Thyroid gland (tissue), 4 donors: ENCODE results near the gene TNS3. TPM values are rescaled to one million over a fixed set of nuclear protein-coding genes. Genes with fewer than 3 reads are reported as not detected.

Experiments
- DNase-seq, 2 donors: peaks; one replicate each; pipeline ENCODE4 v3.0.0-alpha.2; 2019
- H3K27ac ChIP-seq, 3 donors: fragments of 200-600 bp; sonication (generic); 1 replicate in 2 of 3; 2 replicates in 1 of 3; pipeline ENCODE4 v1.5.1; 2016 to 2019; ENCODE audit warnings: mild to moderate bottlenecking in 1 of 3, moderate library complexity in 1 of 3
- H3K27me3 ChIP-seq: fragments of 200-600 bp; sonication (generic); one replicate; pipeline ENCODE4 v1.5.1; 2019
- H3K36me3 ChIP-seq, 2 donors: fragments of 200-600 bp; sonication (generic); one replicate each; pipeline ENCODE4 v1.5.1; 2016 to 2019
- H3K4me1 ChIP-seq, 2 donors: fragments of 200-600 bp; sonication (generic); one replicate each; pipeline ENCODE4 v1.5.1; 2017 to 2019
- H3K4me3 ChIP-seq, 3 donors: fragments of 200-600 bp; sonication (generic); replicated peaks in 1 of 3; 1 replicate in 2 of 3; 2 replicates in 1 of 3; pipeline ENCODE4 v1.5.1; 2016; ENCODE audit warnings: mild to moderate bottlenecking in 1 of 3
- H3K9me3 ChIP-seq: fragments of 200-600 bp; sonication (generic); one replicate; pipeline ENCODE4 v1.5.1; 2017
- POLR2A ChIP-seq, 2 donors: fragments of 450-650 bp; IDR thresholded peaks; one replicate each; pipeline ENCODE4 v1.6.1; 2017; ENCODE audit warnings: antibody characterized with exemption in 2 of 2, mild to moderate bottlenecking in 2 of 2, moderate library complexity in 1 of 2
- WGBS, 2 donors: methylation state at CpG; one replicate each; pipeline ENCODE4 v1.1.5; 2017; 5-methylcytosine and 5-hydroxymethylcytosine counted together
- intact Hi-C: fragments of 100-400 bp; cut with DNase I; formaldehyde crosslinking; loops from one replicate; pipeline ENCODE4 v1.15.1; 2023
- total RNA-seq, 4 donors: library from RNA; depleted of rRNA; stranded (reverse); fragments of >200 nt; gene quantifications; one replicate each; pipeline ENCODE4 v1.2.3, GENCODE V29; 2016
- TF ChIP-seq, protein P1 (sequence below), 6 experiments: fragments of 200-600 bp in 3 of 6; fragments of 450-650 bp in 3 of 6; sonication (generic) in 3 of 6; IDR thresholded peaks; one replicate each; pipeline ENCODE4 v1.5.1; 2016 to 2019; ENCODE audit warnings: antibody characterized with exemption in 6 of 6, mild to moderate bottlenecking in 2 of 6, inconsistent platforms in 1 of 6, moderate library complexity in 1 of 6

TNS3 gene
- total RNA-seq, 4 donors from 2014 or later: 65.8 to 93.0 (median 80.7) TPM

DNA sequence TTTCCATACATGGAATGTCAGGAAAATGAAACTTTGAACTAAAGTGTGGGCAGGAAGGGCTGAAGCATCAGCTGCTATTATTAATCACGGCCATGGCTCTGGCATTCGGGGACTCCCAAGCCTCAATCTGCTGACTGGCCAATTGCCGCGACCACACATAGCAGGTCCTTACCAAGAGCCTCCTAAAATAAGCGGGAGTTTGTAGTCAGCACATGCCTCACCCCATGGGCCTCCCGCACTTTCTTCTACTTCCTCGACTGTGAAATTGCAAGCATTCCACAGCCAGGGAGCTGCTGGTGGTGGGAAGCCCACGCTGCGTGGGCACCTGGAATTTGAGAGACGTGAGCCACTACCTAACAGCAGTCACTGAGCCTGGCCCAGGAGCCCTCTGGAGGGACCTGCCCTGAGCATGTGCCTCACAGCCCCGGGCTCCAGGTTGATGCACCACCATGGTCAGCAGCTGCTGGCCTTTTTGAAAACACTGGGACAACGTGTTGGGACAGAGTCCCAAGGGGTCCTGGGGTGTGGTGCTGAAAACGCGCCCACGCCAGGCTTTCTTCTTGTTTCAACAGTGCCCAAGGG is 211.4 kb downstream of the TNS3 start:
- peaks cover 46 to 58% of the 10 kb centered on the region in 2 donors for H3K4me1 ChIP-seq
- no peaks in the 10 kb centered on the region for H3K9me3 ChIP-seq
- 65 to 69% methylated on average over 14 of the region's 15 CpGs for WGBS, 2 donors
- TF ChIP-seq, protein P1, sequence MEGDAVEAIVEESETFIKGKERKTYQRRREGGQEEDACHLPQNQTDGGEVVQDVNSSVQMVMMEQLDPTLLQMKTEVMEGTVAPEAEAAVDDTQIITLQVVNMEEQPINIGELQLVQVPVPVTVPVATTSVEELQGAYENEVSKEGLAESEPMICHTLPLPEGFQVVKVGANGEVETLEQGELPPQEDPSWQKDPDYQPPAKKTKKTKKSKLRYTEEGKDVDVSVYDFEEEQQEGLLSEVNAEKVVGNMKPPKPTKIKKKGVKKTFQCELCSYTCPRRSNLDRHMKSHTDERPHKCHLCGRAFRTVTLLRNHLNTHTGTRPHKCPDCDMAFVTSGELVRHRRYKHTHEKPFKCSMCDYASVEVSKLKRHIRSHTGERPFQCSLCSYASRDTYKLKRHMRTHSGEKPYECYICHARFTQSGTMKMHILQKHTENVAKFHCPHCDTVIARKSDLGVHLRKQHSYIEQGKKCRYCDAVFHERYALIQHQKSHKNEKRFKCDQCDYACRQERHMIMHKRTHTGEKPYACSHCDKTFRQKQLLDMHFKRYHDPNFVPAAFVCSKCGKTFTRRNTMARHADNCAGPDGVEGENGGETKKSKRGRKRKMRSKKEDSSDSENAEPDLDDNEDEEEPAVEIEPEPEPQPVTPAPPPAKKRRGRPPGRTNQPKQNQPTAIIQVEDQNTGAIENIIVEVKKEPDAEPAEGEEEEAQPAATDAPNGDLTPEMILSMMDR (IDR thresholded peaks at IDR 0.05): no peak
- TF ChIP-seq POLR2A (IDR thresholded peaks at IDR 0.05): no peak
- DNase-seq: peak; percentile 66 to 71
- no peaks in the 10 kb centered on the region for H3K27me3 ChIP-seq
- H3K4me3 ChIP-seq: no peak overlapping the region
- intact Hi-C loops: no loop called here
- peak overlapping the region; percentile 29 to 75 (median 58) for H3K27ac ChIP-seq
- peaks cover 10 to 11% of the 10 kb centered on the region in 2 donors for H3K36me3 ChIP-seq

DNA sequence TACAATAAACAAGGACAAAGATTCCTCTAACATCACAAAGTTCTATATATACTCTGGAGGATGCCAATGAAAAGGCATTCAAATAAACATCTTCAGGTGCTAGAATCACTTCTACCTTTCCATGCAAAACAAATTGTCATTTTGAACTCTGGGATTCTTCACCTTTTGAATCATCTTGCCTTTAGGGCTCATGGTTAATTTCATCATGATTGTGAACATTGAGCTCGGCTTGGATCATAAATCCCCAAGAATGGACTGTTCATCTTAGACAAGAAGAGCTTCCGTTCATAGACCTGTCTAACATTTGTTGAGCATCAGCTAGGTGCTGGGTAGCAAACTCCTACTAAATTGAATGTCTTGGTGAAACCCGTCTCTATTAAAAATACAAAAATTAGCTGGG is 212.2 kb downstream of the TNS3 start:
- no peaks in the 10 kb centered on the region for H3K9me3 ChIP-seq
- DNase-seq: no peak
- no peak overlapping the region for H3K4me3 ChIP-seq
- intact Hi-C loops: no loop called here
- no peak for TF ChIP-seq POLR2A (IDR thresholded peaks at IDR 0.05)
- TF ChIP-seq, protein P1 (IDR thresholded peaks at IDR 0.05): no peak
- 96 to 97% methylated on average over 3 of the region's 3 CpGs for WGBS, 2 donors
- H3K4me1 ChIP-seq: peaks cover 40 to 50% of the 10 kb centered on the region in 2 donors
- H3K27me3 ChIP-seq: no peaks in the 10 kb centered on the region
- peak overlapping the region in 1 of 3 donors; percentile 75 for H3K27ac ChIP-seq
- peaks cover 10 to 11% of the 10 kb centered on the region in 2 donors for H3K36me3 ChIP-seq

DNA sequence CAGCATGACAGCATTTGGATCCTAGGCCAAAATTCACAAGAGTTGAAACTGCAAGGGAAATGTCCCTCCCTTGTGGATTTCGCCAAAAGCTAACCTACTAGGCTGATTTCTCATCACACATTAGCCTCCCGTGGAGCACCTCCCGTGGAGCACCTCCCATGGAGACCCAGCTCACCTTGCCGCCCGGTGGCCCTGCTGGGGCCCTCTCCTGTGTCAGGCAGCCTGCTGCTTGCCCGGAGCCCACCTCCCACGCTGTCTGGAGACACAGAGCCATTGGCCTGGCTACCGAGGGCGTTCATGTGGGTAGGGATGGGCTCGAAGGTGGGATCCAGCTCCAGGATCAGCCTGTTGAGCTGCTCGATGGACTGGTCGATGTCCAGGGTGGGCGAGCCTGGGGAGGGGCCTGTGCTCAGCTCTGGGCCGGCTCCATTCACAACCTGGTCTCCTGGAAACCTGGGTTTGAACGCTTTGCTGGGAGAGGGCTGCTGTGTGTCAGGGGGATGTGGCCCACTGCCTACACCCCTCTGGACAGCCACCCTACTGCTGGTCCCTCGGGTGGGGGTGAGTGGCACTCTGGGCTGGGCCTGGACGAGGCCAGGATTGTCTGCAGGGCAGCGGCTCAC is 213.6 kb downstream of the TNS3 start:
- Histone ChIP-seq H3K9me3 (no peaks in the 10 kb centered on the region), H3K27ac (no peak overlapping the region), H3K36me3 (peaks cover 10 to 11% of the 10 kb centered on the region in 2 donors), H3K4me1 (peaks cover 26 to 35% of the 10 kb centered on the region in 2 donors), H3K27me3 (no peaks in the 10 kb centered on the region), H3K4me3 (no peak overlapping the region)
- TF ChIP-seq, protein P1 (IDR thresholded peaks at IDR 0.05): no peak
- no peak for TF ChIP-seq POLR2A (IDR thresholded peaks at IDR 0.05)
- intact Hi-C loops: no loop called here
- DNase-seq: no peak
- 95% methylated on average over 13 to 17 of the region's 18 CpGs for WGBS, 2 donors

DNA sequence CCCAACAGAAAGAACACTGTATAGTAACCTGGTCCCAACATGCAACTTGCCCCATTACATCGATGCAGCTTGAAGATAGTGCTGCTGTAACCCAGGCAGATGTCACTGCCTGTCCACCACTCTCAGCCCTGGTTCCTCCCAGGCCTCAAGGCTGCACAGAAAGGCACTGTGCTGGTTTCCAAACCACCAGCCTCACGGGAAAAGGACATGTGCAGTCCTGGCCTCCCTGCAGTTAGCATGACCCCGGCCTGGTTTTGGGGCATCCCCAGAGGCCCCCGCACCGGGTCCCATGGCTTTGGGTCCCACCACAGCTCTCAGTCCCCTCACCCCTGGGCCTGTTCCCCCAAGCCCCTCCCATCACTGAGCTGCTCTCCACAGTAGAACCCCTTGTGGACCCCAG is 214.5 kb downstream of the TNS3 start:
- DNase-seq: no peak
- peaks cover 10 to 11% of the 10 kb centered on the region in 2 donors for H3K36me3 ChIP-seq
- WGBS, 2 donors: 71 to 76% methylated on average over 5 of the region's 5 CpGs
- no peaks in the 10 kb centered on the region for H3K27me3 ChIP-seq
- H3K4me3 ChIP-seq: no peak overlapping the region
- H3K27ac ChIP-seq: no peak overlapping the region
- intact Hi-C loops: no loop called here
- TF ChIP-seq POLR2A (IDR thresholded peaks at IDR 0.05): no peak
- TF ChIP-seq, protein P1 (IDR thresholded peaks at IDR 0.05): no peak
- peaks cover 16 to 26% of the 10 kb centered on the region in 2 donors for H3K4me1 ChIP-seq
- H3K9me3 ChIP-seq: no peaks in the 10 kb centered on the region

DNA sequence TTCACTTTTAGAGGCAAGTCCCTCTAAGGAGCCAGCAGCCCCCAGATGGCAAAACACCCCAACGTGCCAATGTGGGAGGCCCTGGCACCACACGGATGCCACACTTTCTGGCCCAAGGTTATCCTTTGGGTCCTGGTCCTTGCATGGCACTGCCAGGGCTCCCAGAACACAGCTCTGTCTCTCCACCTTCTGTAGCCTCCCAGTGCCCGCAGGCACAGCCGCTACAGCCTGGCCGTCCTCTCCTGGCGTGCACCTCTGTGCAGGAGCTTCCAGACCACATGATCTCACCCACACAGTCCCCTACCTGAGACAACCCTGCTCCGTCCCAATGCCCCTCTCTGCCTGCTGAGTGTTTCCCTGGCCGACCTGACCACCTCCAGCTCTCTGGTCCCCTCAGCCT is 215.0 kb downstream of the TNS3 start:
- TF ChIP-seq, protein P1 (IDR thresholded peaks at IDR 0.05): no peak
- TF ChIP-seq POLR2A (IDR thresholded peaks at IDR 0.05): no peak
- no peak overlapping the region for H3K4me3 ChIP-seq
- H3K4me1 ChIP-seq: peaks cover 16 to 26% of the 10 kb centered on the region in 2 donors
- WGBS, 2 donors: 93 to 95% methylated on average over 8 of the region's 8 CpGs
- intact Hi-C loops: no loop called here
- H3K36me3 ChIP-seq: peaks cover 10 to 11% of the 10 kb centered on the region in 2 donors
- H3K9me3 ChIP-seq: no peaks in the 10 kb centered on the region
- no peaks in the 10 kb centered on the region for H3K27me3 ChIP-seq
- no peak overlapping the region for H3K27ac ChIP-seq
- DNase-seq: no peak
